Mammary epithelial cell (primary cell): ENCODE measurements around the gene MTMR6.

ENCODE experiments used
- EZH2 ChIP-seq: IDR thresholded peaks from 2 replicates; pipeline ENCODE4 v1.6.1; 2012; ENCODE audit warnings: low read length, inconsistent platforms, borderline replicate concordance
- TF ChIP-seq, protein P1 (sequence below), 2 donors: IDR thresholded peaks in 1 of 2; conservative IDR thresholded peaks in 1 of 2; 2 replicates each; pipeline ENCODE4 v1.5.1; 2011 to 2012; ENCODE audit warnings: inconsistent platforms in 2 of 2, low read length in 2 of 2, mild to moderate bottlenecking in 2 of 2, control low read depth in 1 of 2, low read depth in 1 of 2; ENCODE audit not compliant: insufficient read depth in 1 of 2; ENCODE audit errors: extremely low read depth in 1 of 2

DNA sequence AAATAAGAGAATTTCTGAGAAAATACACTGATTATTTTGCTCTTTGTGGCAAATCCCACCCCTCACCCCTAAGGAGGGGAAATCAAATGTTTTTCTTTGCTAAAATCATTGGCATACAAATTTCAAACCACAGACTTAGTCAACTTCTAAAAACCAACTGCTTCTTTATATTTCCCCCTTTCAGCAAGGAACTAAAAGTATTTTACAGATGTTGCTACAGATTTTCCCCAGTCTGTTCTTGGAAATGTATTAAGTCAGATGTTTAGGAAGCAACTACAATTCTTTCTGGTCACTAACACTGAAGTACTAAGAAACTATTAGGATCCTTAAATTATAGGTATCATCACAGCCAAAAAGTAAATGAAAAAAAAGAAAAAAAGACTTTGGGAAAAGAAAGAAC lies 6.9 kb downstream of the MTMR6 start:
- TF ChIP-seq EZH2: no peak
- TF ChIP-seq, protein P1, sequence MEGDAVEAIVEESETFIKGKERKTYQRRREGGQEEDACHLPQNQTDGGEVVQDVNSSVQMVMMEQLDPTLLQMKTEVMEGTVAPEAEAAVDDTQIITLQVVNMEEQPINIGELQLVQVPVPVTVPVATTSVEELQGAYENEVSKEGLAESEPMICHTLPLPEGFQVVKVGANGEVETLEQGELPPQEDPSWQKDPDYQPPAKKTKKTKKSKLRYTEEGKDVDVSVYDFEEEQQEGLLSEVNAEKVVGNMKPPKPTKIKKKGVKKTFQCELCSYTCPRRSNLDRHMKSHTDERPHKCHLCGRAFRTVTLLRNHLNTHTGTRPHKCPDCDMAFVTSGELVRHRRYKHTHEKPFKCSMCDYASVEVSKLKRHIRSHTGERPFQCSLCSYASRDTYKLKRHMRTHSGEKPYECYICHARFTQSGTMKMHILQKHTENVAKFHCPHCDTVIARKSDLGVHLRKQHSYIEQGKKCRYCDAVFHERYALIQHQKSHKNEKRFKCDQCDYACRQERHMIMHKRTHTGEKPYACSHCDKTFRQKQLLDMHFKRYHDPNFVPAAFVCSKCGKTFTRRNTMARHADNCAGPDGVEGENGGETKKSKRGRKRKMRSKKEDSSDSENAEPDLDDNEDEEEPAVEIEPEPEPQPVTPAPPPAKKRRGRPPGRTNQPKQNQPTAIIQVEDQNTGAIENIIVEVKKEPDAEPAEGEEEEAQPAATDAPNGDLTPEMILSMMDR (conservative IDR thresholded peaks at IDR 0.05 in 1 of 2, IDR thresholded peaks at IDR 0.05 in 1 of 2; ENCODE audit: extremely low read depth in 1 of 2, insufficient read depth in 1 of 2, low read depth in 1 of 2, low read length in 2 of 2): no peak
